Activated naive CD8-positive, alpha-beta T cell treated with anti-CD3 and anti-CD28 coated beads for 36 hours (primary cell): ENCODE measurements around the gene SCGB1C1. TPM values are rescaled to one million over a fixed set of nuclear protein-coding genes. Genes with fewer than 3 reads are reported as not detected.

Experiments used
- DNase-seq: peaks from one replicate; pipeline ENCODE4 v3.0.0; 2021
- H3K27ac Mint-ChIP-seq: one replicate; pipeline ENCODE4 v1.8.0; 2022; ENCODE audit warnings: mild to moderate bottlenecking, moderate library complexity, mixed read lengths
- H3K27me3 Mint-ChIP-seq: one replicate; pipeline ENCODE4 v1.8.0; 2022; ENCODE audit warnings: mild to moderate bottlenecking, mixed read lengths
- H3K36me3 Mint-ChIP-seq: one replicate; pipeline ENCODE4 v1.8.0; 2021; ENCODE audit warnings: mild to moderate bottlenecking, mixed read lengths
- H3K4me1 Mint-ChIP-seq: one replicate; pipeline ENCODE4 v1.8.0; 2021; ENCODE audit warnings: mixed read lengths
- H3K4me3 Mint-ChIP-seq: one replicate; pipeline ENCODE4 v1.8.0; 2022; ENCODE audit warnings: mild to moderate bottlenecking, moderate library complexity, mixed read lengths
- H3K9me3 Mint-ChIP-seq: one replicate; pipeline ENCODE4 v1.8.0; 2022; ENCODE audit warnings: mixed read lengths
- total RNA-seq, 2 experiments: library from RNA; stranded (reverse); gene quantifications; one replicate each; pipeline ENCODE4 v1.2.3, GENCODE V29; 2021

The SCGB1C1 gene
- total RNA-seq, 2 experiments from 2014 or later, result not detected

DNA sequence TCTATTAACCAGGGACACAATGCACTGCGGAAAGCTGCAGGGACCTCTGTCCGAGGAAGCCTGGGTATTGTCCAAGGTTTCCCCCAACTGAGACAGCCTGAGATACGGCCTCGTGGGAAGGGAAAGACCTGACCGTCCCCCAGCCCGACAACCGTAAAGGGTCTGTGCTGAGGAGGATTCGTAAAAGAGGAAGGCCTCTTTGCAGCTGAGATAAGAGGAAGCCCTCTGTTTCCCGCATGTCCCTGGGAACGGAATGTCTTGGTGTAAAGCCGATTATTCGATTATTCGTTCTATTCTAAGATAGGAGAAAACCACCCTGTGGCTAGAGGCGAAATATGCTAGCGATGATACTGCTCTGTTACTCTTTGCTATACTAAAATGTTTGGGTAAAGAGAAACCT, 9.1 kb downstream of the SCGB1C1 start:
- no peak for DNase-seq
- H3K36me3 Mint-ChIP-seq, result peaks cover 23% of the 10 kb centered on the region
- H3K4me1 Mint-ChIP-seq, result peaks cover 39% of the 10 kb centered on the region
- no peaks in the 10 kb centered on the region for H3K9me3 Mint-ChIP-seq
- no peaks in the 10 kb centered on the region for H3K27me3 Mint-ChIP-seq
- H3K27ac Mint-ChIP-seq, result peak overlapping the region; percentile 69
- H3K4me3 Mint-ChIP-seq, result peak overlapping the region; percentile 38

DNA sequence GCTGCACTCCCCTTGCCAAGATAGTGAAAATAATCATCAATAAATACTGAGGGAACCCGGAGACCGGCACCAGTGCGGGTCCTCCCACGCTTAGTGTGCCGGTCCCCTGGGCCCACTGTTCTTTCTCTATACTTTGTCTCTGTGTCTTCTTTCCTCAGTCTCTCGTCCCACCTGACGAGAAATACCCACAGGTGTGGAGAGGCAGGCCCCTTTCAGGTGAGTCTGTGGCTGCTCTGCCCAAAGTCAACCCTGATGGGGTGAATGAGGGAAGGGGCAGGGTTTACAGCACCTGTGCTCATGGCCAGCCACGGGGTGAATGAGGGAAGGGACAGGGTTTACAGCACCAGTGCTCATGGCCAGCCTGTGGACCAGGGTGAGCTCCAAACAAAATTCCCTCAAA, 9.6 kb downstream of the SCGB1C1 start:
- Mint-ChIP-seq H3K4me1 (peaks cover 39% of the 10 kb centered on the region), H3K27me3 (no peaks in the 10 kb centered on the region), H3K4me3 (peak overlapping the region; percentile 38), H3K27ac (peak overlapping the region; percentile 69), H3K36me3 (peaks cover 25% of the 10 kb centered on the region), H3K9me3 (no peaks in the 10 kb centered on the region)
- DNase-seq, result no peak

DNA sequence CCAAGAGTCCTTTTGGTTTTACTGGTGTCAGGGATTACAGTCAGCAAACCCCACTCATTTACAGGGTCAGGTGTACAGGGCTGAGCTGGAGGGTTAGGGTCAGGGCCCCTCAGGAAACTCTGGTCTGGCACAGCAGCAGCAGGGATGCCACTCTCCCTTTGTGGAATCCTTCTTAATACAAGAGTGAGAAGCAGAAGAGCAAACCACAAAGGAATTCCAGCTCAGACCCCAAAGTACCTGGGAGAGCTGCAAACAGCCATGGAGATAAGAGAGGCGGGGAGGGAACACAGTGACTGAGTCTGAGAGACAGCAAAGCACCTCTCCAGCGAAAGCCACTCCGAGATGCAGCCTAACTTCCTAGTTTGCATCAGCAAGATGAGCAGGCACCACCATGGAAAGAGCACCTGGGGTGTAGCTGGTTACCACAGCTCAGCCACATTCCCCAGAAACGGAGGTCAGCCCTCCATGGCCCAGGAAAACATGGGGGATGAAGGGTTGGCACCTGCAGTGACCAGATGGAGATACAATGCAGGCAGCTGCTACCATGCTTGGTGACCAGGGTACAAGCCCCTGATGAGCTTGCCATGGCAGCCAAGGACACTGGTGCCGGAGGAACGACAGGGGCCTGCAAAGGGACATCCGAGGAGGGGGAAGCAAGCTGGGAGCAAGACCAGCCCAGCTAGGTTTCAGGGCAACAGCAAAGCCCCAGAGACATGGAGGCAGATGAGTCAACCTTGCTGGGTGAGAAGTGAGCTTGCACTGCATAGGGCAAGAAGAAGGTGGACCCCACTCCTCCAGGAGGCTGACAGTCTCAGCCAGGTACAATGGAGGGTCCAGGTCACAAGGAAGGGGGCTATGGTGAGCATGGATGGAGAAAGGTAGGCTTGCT, 10.4 kb downstream of the SCGB1C1 start:
- Mint-ChIP-seq H3K9me3 (no peaks in the 10 kb centered on the region), H3K27ac (peak overlapping the region; percentile 69), H3K36me3 (peaks cover 25% of the 10 kb centered on the region)

DNA sequence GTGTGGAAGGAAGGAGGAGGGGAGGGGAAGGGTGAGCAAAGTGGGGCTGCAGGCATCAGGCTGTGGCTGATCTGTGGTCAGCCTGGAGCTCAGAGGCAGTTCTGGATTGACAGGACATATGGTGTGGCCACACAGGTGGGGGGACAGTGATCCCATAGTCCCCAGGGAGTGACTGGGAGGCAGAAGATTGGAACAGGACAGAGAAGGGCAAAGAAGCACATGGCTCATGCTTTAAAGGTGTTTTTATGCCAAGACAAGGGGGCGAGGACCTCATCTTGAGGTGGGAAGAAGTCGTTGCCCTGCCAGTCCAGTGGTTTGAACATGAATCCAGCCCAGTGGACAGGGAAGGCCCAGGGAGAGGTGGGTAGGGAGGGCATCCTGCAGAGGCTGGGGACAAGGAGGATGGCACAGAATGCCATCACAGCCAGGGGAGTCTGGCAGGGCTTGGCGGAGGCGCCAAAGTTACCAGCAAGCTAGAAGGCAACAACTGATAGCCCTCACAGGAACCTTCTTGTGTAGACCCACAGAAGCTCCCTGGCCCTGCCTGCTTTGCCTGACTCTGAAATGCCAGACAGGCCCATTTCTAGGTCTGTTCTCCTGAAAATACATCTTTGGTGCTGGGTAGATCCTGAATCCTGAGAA, 11.2 kb downstream of the SCGB1C1 start:
- no peak for DNase-seq
- peak overlapping the region; percentile 69 for H3K27ac Mint-ChIP-seq
- peaks cover 28% of the 10 kb centered on the region for H3K36me3 Mint-ChIP-seq

More for the DNA sequence above, 10.4 kb downstream of the SCGB1C1 start:
- no peaks in the 10 kb centered on the region for H3K27me3 Mint-ChIP-seq
- H3K4me3 Mint-ChIP-seq, result peak overlapping the region; percentile 12
- DNase-seq, result no peak
- H3K4me1 Mint-ChIP-seq, result peaks cover 39% of the 10 kb centered on the region

DNA sequence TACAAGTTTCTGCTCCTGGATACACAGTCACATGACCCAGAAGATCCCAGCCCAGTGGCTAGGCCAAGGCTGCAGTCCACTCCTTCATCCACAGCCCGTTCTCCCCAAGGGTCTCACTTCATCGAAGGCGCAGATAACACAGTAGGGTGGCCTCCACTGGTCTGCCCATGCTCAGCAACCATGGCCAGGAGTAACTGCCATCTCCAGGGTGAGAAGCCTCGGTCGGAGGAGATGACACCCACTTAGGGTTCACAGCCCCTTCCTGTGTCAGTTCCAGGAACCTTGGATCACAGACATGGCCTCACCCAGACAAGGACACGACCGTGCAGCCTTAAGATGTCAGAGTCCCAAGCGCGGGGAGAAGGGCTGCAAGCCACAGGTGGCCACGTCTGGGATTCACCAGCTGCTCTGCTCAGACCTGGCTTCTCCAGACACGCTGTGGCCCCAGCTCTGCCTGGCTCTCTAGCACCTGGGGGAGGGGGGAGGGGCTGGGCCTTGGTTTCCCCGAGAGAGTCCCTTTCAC, 11.8 kb downstream of the SCGB1C1 start:
- no peak for DNase-seq
- peaks cover 42% of the 10 kb centered on the region for H3K4me1 Mint-ChIP-seq
- no peak overlapping the region for H3K27ac Mint-ChIP-seq
- H3K27me3 Mint-ChIP-seq, result no peaks in the 10 kb centered on the region
- H3K9me3 Mint-ChIP-seq, result no peaks in the 10 kb centered on the region
- H3K36me3 Mint-ChIP-seq, result peaks cover 32% of the 10 kb centered on the region
- no peak overlapping the region for H3K4me3 Mint-ChIP-seq

More for the DNA sequence above, 11.2 kb downstream of the SCGB1C1 start:
- no peak overlapping the region for H3K4me3 Mint-ChIP-seq
- H3K27me3 Mint-ChIP-seq, result no peaks in the 10 kb centered on the region
- H3K9me3 Mint-ChIP-seq, result no peaks in the 10 kb centered on the region
- H3K4me1 Mint-ChIP-seq, result peaks cover 39% of the 10 kb centered on the region

DNA sequence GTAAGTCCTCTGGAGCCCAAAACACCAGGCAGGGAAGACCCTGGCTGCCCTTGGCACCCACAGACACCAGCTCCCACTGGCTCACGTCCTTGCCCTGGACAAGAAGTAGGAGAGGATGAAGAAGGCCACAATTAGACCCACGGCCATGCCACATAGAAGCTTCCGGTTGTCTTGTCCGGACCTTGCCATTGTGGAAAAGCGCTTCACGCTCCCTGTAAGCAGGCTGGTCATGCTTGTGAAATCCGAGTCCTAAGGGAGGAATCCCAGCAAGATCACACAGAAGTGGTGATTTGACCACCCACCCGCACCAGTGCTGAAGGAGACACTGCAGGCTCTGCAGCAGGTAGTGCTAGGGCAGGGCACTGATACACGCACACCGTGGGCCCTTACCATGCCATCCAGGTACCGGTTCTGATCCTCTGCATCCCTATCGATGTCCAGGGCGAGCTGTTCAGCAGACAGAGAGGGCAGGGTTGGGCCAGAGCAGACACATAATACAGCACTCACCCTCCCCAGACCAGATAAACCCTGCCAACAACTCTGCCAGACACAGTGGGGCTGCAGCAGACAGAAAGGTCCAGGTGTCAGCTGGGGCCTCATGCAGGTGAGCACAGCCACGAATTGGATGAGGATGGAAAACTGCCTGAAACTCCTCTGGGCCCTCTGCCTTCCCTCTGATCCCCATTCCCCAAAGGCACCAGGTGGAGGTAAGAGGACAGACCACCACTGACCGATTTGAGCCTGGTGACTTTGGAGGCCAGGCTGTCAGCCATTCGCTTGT, 12.5 kb downstream of the SCGB1C1 start:
- Mint-ChIP-seq H3K4me1 (peaks cover 50% of the 10 kb centered on the region), H3K36me3 (peaks cover 37% of the 10 kb centered on the region), H3K27ac (peak overlapping the region; percentile 58), H3K4me3 (peak overlapping the region; percentile 99), H3K9me3 (no peaks in the 10 kb centered on the region), H3K27me3 (no peaks in the 10 kb centered on the region)
- no peak for DNase-seq

DNA sequence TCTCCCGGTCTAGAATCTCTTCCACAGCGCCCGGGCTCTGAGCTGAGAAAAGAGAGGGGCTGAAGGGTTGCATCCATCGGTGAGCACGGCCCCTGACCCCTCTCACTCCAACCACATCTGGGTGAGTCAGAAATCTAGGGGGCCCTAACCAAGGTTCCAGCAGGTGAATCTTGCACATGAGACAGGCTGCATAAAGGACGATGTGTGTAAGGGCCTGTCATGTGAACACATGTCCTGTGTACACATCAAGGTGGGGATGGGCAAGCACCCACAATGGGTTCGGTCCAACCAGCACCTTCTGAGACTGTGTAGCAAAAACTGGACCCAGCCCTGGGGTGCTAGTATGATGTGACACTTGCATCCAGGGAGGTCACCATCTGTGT, 13.1 kb downstream of the SCGB1C1 start:
- Mint-ChIP-seq H3K27me3 (no peaks in the 10 kb centered on the region), H3K4me3 (peak overlapping the region; percentile 99), H3K4me1 (peaks cover 51% of the 10 kb centered on the region), H3K36me3 (peaks cover 35% of the 10 kb centered on the region), H3K27ac (peak overlapping the region; percentile 100), H3K9me3 (no peaks in the 10 kb centered on the region)
- DNase-seq, result no peak

DNA sequence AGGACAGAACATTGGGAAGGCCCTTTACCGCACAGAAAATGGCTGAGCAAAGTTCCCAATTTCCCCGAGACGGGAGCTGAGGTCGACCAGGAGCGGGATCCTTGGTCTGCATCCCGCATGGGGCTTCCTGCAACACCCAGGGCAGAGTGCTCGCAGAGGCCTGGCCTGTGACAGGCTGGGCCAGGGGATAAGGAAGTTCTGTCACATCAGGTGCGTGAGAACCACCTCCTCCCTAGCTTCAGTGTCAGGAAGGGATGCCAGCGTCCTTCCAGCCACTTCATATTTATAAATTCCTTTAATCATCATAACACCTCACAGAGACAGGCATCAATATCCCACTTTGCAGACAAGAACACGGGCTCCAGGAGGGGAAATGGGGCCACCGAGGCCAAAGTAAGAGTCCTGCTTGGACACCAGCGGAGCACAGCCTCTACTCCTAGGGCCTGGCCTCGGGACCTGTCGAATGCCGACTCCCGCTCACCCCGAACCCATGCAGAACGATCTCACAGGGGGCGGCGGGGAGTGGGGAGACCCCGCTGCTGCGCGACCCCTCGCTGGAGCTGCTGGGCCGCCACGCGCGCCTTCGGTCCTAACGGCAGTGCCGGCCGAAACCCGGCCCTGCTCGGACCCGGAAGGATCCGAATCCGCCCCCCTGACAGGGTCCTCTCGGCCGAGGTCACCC, 13.8 kb downstream of the SCGB1C1 start:
- peaks cover 48% of the 10 kb centered on the region for H3K4me1 Mint-ChIP-seq
- peak overlapping the region; percentile 100 for H3K27ac Mint-ChIP-seq
- peaks cover 40% of the 10 kb centered on the region for H3K36me3 Mint-ChIP-seq
- peak overlapping the region; percentile 99 for H3K4me3 Mint-ChIP-seq
- H3K9me3 Mint-ChIP-seq, result no peaks in the 10 kb centered on the region
- no peaks in the 10 kb centered on the region for H3K27me3 Mint-ChIP-seq
- no peak for DNase-seq

DNA sequence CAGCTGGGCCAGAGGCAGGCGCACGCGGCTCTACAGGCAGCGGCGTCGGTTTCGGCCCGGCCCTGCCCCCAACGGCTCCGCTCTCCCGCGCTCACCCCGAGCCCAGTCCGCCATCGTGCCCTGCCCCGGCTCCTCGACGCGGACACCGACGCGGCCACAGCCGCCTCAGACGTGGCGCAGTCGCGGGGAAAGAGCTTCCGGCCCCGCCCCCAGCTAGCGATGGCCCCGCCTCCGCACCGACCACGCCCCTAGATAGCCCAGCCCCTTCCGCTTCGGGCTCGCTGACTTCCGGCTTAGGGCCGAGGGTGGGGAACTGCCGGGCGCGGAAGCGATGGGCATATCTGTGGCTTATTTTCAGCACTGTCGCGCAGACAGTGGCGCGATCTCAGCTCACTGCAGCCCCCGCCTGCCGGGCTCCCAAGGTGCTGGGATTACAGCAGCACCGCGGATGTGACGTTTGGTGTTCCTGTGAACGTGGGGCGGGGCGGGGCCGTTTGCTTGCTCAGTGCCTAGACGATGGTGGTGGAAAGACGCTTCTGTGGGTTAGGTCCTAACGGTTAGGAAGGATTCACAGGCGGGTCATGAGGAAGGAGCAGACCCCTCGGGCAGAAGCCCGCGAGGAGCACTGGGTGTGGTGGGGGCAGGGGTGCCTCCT, 14.5 kb downstream of the SCGB1C1 start, which contains the start of the genes BET1L and RIC8A:
Gene BET1L (minus strand): TSS at position 192 of the 655 bp plus-strand sequence. CDS start 78 bp downstream, at position 114.
Gene RIC8A (plus strand): TSS at position 501 of the 655 bp plus-strand sequence. CDS start 1,147 bp downstream, outside the sequence.
- peak; percentile 97 for DNase-seq
- no peaks in the 10 kb centered on the region for H3K27me3 Mint-ChIP-seq
- no peaks in the 10 kb centered on the region for H3K9me3 Mint-ChIP-seq
- peak within 1 kb of the TSS; percentile 100 for H3K27ac Mint-ChIP-seq
- peaks cover 43% of the 10 kb centered on the region for H3K36me3 Mint-ChIP-seq
- peak within 1 kb of the TSS; percentile 99 for H3K4me3 Mint-ChIP-seq
- peaks cover 44% of the 10 kb centered on the region for H3K4me1 Mint-ChIP-seq

DNA sequence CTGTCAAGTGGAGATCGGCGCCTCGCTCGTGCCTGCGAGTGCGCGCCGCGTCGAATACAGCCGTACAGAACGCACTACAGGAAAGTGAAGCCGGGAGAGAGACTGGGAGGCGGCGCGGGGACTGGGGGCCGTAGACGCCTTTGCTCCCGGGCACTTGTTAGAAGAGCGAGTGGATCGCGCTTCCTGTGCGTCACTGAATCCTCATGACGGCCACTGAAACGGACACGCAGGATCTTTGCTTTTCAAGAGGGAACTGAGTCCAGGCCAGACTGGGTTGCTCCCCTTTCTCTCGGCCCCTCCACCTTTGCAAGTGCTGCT, 14.9 kb downstream of the SCGB1C1 start:
- peak overlapping the region; percentile 99 for H3K4me3 Mint-ChIP-seq
- no peaks in the 10 kb centered on the region for H3K27me3 Mint-ChIP-seq
- H3K9me3 Mint-ChIP-seq, result no peaks in the 10 kb centered on the region
- peak overlapping the region; percentile 100 for H3K27ac Mint-ChIP-seq
- peaks cover 43% of the 10 kb centered on the region for H3K36me3 Mint-ChIP-seq
- DNase-seq, result no peak
- peaks cover 42% of the 10 kb centered on the region for H3K4me1 Mint-ChIP-seq

DNA sequence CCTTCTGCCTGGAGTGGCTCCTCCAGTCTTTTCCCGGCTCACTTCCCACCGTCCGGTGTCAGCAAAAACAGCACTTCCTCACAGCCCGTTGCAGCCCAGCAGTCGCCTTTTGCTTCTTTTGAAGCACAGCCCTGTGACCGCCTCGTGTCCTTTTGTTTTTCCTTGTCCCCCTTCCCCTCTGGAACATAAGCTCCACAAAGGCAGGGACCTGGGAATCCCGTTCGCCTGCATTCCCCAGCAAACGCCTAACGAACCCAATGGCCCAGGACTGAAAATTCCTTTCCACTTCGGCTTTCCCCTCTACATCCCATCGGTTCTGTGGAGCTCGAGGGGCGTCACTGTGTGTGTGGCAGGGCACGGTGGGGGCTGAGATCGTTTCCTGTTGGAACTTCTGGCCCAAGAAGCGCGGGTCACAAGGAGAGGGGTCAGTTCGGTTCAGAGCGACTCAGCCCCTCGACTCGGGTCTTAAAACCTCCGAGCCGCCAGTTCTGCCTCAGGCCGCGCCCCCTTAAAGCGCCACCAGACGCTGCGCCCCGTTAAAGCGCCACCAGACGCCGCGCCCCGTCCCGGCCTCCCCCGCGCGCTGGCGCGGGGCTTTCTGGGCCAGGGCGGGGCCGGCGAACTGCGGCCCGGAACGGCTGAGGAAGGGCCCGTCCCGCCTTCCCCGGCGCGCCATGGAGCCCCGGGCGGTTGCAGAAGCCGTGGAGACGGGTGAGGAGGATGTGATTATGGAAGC, 15.5 kb downstream of the SCGB1C1 start:
- H3K27ac Mint-ChIP-seq, result peak overlapping the region; percentile 100
- DNase-seq, result peak; percentile 92
- H3K4me1 Mint-ChIP-seq, result peaks cover 37% of the 10 kb centered on the region
- peak overlapping the region; percentile 99 for H3K4me3 Mint-ChIP-seq
- H3K9me3 Mint-ChIP-seq, result no peaks in the 10 kb centered on the region
- H3K27me3 Mint-ChIP-seq, result no peaks in the 10 kb centered on the region
- peaks cover 45% of the 10 kb centered on the region for H3K36me3 Mint-ChIP-seq

DNA sequence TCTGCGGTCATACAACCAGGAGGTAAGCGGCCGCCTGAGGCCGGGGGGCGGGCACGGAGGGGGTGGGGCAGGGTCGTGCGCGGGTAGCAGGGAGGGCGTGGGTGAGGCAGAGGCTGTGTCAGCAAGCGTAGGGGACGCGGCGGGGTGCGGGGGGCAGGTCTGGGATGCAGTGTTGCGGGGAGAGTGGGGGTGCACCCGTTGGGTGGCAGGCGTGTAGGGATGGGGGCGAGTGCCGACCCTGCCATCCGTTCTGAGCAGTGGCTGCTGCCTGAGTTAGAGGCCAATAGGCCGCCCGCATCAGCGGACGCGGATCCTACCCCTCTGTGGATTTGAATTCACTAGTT, 16.0 kb downstream of the SCGB1C1 start:
- H3K36me3 Mint-ChIP-seq, result peaks cover 40% of the 10 kb centered on the region
- peak overlapping the region; percentile 100 for H3K27ac Mint-ChIP-seq
- H3K27me3 Mint-ChIP-seq, result no peaks in the 10 kb centered on the region
- H3K4me3 Mint-ChIP-seq, result peak overlapping the region; percentile 99
- H3K4me1 Mint-ChIP-seq, result peaks cover 31% of the 10 kb centered on the region
- no peaks in the 10 kb centered on the region for H3K9me3 Mint-ChIP-seq
- no peak for DNase-seq

DNA sequence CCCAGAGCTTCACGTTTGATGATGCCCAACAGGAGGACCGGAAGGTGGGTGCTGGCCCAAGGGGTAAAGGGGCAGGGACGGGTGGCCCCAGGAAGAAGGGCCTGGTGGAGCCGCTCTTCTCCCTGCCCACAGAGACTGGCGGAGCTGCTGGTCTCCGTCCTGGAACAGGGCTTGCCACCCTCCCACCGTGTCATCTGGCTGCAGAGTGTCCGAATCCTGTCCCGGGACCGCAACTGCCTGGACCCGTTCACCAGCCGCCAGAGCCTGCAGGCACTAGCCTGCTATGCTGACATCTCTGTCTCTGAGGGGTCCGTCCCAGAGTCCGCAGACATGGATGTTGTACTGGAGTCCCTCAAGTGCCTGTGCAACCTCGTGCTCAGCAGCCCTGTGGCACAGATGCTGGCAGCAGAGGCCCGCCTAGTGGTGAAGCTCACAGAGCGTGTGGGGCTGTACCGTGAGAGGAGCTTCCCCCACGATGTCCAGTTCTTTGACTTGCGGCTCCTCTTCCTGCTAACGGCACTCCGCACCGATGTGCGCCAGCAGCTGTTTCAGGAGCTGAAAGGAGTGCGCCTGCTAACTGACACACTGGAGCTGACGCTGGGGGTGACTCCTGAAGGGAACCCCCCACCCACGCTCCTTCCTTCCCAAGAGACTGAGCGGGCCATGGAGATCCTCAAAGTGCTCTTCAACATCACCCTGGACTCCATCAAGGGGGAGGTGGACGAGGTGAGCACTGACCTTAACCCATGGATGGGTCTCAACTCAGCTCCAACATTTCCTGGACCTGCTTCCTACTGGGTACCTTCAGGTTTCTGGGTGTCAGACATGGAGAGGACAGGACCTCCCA, 16.6 kb downstream of the SCGB1C1 start:
- Mint-ChIP-seq H3K9me3 (no peaks in the 10 kb centered on the region), H3K4me1 (peaks cover 28% of the 10 kb centered on the region), H3K27me3 (no peaks in the 10 kb centered on the region), H3K27ac (peak overlapping the region; percentile 100), H3K4me3 (peak overlapping the region; percentile 99), H3K36me3 (peaks cover 39% of the 10 kb centered on the region)
- no peak for DNase-seq
